HG02973 (cell line): ENCODE results near the gene CLP1.
"Not testable (repeated sequence)": the region's sequence is repeated elsewhere in the genome, so short reads cannot be mapped to it uniquely, and the experiment has no call there.

Experiments
- ATAC-seq: cut with Tn5 transposase; IDR thresholded peaks from one replicate; pipeline ENCODE4 v1.9.1; 2021; ENCODE audit warnings: moderate library complexity; ENCODE audit not compliant: unreplicated experiment

The CLP1 gene

GRCh38 chr11:57659669-57660068, 2.1 kb downstream of the CLP1 start:
- ATAC-seq, result no peak

- no peak for ATAC-seq
Measured at GRCh38 chr11:57662893-57663292, 5.3 kb downstream of the CLP1 start.

DNA sequence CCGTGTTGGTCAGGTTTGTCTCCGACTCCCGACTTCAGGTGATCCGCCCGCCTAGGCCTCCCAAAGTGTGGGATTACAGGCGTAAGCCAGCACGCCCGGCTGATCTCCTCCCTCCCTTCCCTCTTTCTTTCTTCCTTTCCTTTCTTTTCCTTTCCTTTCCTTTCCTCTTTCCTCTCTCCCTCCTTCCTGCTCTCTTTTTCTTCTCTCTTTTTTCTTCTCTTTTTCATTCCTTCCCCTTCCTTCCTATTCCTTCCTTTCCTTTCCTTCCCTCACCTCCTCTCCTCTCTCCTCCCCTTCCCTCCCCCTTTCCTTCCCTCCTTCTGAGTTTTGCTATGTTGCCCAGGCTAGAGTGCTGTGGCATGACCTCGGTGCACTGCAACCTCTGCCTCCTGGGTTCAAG, 6.4 kb downstream of the CLP1 start:
- ATAC-seq, result no peak

GRCh38 chr11:57667117-57667735, 9.7 kb downstream of the CLP1 start:
- ATAC-seq, result peak; percentile 54

DNA sequence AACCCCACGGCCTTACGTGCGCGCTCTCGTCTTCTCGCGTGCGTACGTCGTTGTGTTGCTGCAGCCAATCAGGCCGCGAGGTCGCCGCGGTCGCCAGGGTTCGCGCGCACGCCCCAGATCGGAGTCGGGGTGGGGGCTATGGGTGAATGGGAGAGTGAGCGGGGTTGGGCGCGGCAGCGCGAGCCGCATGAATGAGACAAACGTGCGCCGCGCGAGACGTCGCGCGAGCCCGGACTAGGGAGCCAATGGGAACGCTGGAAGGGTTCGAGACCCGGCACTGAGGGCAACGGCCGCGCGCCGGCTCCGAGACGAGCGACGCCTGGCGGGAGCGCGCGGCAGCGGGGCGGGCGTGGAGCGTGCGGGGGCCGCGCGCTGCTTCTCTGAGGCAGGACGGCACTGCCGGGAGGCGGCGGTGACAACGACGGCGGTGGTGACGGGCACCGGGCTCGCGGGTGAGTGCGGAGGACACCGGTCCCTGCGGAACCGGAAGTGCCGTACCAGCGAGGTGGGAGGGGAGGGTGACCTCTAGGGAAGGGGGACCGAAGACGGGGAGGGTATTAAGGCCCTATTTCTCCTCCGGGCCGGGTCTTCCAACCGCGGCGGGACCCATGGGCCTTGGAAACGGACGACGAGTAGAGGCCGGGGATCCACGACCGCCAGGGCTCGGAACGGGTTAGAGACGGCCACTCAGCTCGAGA, 10.3 kb downstream of the CLP1 start, which contains the start of gene ZDHHC5:
Gene ZDHHC5 (plus strand): TSS at position 379 of the 698 bp plus-strand sequence. CDS start 4,977 bp downstream, outside the sequence.
- peak; percentile 86 for ATAC-seq

DNA sequence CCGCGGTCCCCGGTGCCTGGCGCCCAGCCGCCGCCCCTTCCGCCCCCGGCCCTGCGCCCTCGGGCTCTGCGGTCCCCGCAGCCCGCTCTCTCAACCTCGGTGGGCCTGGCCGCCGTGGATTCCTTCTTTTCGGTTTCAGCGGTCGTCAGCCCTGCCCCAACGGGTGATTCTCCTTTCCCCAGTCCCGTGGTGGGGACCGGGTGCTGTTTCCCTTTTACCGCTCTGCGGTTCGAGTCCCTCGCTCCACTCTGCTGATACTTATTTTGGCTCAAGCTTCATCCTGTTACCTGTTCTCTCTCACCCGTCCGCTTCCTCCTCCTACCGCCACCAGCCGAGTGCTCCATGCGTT, 10.8 kb downstream of the CLP1 start:
- peak; percentile 9 for ATAC-seq

GRCh38 chr11:57674251-57674650, 16.7 kb downstream of the CLP1 start:
- ATAC-seq, result no peak

- ATAC-seq, result no peak
Measured at GRCh38 chr11:57675176-57675941, 17.8 kb downstream of the CLP1 start.

DNA sequence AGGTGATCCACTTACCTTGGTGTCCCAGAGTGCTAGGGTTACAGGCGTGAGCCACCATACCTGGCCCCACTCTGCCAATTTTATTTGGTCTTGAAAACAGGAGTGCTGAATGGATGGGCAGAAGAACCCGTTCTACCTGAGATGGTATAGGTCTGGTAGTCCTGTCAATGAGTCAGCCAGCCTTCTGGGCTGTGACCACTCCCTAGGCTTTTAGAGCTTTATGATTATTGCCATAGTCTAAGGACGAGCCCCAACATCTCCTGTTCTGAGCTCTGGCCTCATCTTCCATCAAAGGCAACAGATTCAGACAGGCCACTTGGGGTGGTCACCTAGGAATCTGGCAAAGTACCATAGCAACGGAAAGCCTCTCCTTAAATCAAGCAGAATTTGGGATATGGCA, 21.8 kb downstream of the CLP1 start:
- no peak for ATAC-seq

DNA sequence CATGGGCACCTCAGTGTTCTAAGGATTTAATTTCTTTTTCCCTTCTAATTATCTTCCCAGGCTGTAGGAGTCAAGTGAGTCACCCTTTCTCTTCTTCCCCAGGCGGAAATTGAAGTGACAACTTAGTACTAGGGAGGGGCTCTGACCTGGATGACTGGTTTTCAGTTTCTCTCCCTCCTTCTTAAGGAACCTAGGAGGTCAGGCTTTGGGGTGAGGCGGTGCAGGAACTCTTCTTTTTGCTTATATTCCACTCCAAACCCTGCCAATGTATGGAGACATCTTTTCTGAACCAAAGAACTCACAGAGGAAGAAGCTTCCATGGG, 23.0 kb downstream of the CLP1 start:
- no peak for ATAC-seq

- ATAC-seq, result no peak
Measured at GRCh38 chr11:57681168-57681567, 23.6 kb downstream of the CLP1 start.

- not testable (repeated sequence) for ATAC-seq
Measured at GRCh38 chr11:57690474-57690873, 32.9 kb downstream of the CLP1 start.

DNA sequence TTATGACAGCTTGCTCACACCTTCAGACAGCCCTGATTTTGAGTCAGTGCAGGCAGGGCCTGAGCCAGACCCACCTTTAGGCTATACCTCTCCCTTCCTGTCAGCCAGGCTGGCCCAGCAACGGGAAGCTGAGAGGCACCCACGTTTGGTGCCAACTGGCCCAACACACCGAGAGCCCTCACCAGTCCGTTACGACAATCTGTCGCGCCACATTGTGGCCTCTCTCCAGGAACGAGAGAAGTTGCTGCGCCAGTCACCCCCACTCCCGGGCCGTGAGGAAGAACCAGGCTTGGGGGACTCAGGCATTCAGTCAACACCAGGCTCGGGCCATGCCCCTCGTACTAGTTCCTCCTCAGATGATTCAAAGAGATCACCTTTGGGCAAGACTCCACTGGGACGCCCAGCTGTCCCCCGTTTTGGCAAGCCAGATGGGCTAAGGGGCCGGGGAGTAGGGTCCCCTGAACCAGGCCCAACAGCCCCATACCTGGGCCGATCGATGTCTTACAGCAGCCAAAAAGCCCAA, 41.3 kb downstream of the CLP1 start:
- no peak for ATAC-seq

GRCh38 chr11:57699813-57700212, 42.3 kb downstream of the CLP1 start:
- no peak for ATAC-seq

DNA sequence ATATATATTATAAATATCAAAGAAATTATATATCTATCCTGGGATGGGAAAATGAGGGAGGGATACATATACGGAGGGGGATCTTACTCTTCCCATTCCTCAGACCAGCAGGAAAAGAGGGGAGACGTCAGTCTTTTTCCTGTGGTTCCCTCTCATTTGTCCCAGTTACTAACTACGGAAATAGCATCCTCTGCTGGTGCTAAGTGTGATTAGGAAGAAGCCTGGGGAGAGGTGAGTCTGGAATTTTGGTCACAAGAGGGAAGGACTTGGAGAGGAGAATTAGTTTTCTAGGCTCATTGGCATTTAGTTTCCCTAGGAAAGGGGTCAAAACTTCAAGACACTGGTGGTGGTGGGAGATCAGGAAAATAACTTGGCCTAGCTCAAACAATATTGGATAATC, 42.9 kb downstream of the CLP1 start:
- ATAC-seq, result no peak

GRCh38 chr11:57703341-57703740, 45.8 kb downstream of the CLP1 start:
- ATAC-seq, result no peak

GRCh38 chr11:57704932-57705331, 47.4 kb downstream of the CLP1 start:
- ATAC-seq, result no peak

DNA sequence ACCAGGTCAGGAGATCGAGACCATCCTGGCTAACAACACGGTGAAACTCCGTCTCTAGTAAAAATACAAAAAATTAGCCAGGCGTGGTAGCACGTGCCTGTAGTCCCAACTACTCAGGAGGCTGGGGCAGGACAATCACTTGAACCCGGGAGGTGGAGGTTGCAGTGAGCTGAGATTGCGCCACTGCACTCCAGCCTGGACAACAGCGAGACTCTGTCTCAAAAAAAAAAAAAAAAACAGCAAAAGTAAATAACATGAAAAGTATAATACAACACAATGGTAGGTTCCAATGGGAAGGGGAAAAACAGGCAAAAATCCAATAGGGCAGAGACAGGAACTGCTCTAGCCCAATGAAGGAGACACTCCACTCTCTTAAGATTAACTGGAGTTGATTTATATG, 47.9 kb downstream of the CLP1 start:
- ATAC-seq, result not testable (repeated sequence)

DNA sequence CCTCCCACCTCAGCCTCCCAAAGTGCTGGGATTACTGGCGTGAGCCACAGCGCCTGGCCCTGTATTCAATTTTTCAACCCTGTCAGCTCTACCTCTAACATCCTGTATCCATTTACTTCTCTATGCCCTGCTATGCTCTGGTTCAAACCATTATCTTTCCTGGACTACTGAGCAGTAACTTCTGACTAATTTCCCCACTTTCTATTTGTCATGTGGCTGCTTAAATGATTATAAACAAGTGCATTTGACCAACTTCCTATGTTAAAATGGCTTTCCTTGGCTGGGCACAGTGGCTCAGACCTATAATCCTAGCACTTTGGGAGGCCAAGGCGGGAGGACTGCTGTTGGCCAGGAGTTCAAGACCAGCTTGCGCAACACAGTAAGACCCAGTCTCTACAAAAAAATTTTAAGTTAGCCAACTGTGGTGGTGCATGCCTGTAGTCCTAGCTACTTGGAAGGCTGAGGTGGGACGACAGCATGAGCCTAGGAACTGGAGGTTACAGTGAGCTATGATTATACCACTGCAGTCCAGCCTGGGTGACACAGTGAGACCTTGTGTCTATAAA, 52.3 kb downstream of the CLP1 start:
- ATAC-seq, result no peak
